HG02981 (cell line): ENCODE data around the gene SRGAP2.
"Not testable (repeated sequence)": the region's sequence is repeated elsewhere in the genome, so short reads cannot be mapped to it uniquely, and the experiment has no call there.

Experiments
- ATAC-seq: cut with Tn5 transposase; IDR thresholded peaks from one replicate; pipeline ENCODE4 v1.9.1; 2021; ENCODE audit warnings: mild to moderate bottlenecking, moderate library complexity; ENCODE audit not compliant: unreplicated experiment

The SRGAP2 gene

GRCh38 chr1:206203364-206204158 is at the start of gene SRGAP2:
Gene SRGAP2 (plus strand): TSS chr1:206203541. CDS start chr1:206205971, 2,430 bp downstream.
- peak; percentile 4 for ATAC-seq

GRCh38 chr1:206167350-206168029 is 35.9 kb upstream of the SRGAP2 start:
- not testable (repeated sequence) for ATAC-seq

- not testable (repeated sequence) for ATAC-seq
Measured at GRCh38 chr1:206169794-206170193, 33.5 kb upstream of the SRGAP2 start.

GRCh38 chr1:206173110-206173719 is 30.1 kb upstream of the SRGAP2 start:
- not testable (repeated sequence) for ATAC-seq

- ATAC-seq: not testable (repeated sequence)
Measured at GRCh38 chr1:206174182-206174868, 29.0 kb upstream of the SRGAP2 start.

- ATAC-seq: not testable (repeated sequence)
Measured at GRCh38 chr1:206175459-206176113, 27.8 kb upstream of the SRGAP2 start.

- not testable (repeated sequence) for ATAC-seq
Measured at GRCh38 chr1:206176114-206176502, 27.2 kb upstream of the SRGAP2 start.

GRCh38 chr1:206178061-206178989 is 25.0 kb upstream of the SRGAP2 start:
- not testable (repeated sequence) for ATAC-seq

- not testable (repeated sequence) for ATAC-seq
Measured at GRCh38 chr1:206179666-206180065, 23.7 kb upstream of the SRGAP2 start.

- not testable (repeated sequence) for ATAC-seq
Measured at GRCh38 chr1:206182368-206183317, 20.7 kb upstream of the SRGAP2 start.

GRCh38 chr1:206183788-206184187 is 19.6 kb upstream of the SRGAP2 start:
- not testable (repeated sequence) for ATAC-seq

- not testable (repeated sequence) for ATAC-seq
Measured at GRCh38 chr1:206185778-206186177, 17.6 kb upstream of the SRGAP2 start.

- not testable (repeated sequence) for ATAC-seq
Measured at GRCh38 chr1:206186826-206187225, 16.5 kb upstream of the SRGAP2 start.

- not testable (repeated sequence) for ATAC-seq
Measured at GRCh38 chr1:206195182-206195581, 8.2 kb upstream of the SRGAP2 start.

- ATAC-seq: not testable (repeated sequence)
Measured at GRCh38 chr1:206196748-206197424, 6.5 kb upstream of the SRGAP2 start.

GRCh38 chr1:206202789-206203363 is 465 bp upstream of the SRGAP2 start, which contains the start of gene FAM72A:
Gene FAM72A (minus strand): TSS chr1:206202839. CDS start chr1:206202025, 814 bp downstream.
- peak; percentile 84 for ATAC-seq

GRCh38 chr1:206204159-206204511 is 794 bp downstream of the SRGAP2 start:
- ATAC-seq: not testable (repeated sequence)
